D341Med (cell line): Measurements from ENCODE around the gene RERE.

Source experiments
- DNase-seq: peaks from one replicate; pipeline ENCODE4 v3.0.0; 2012; ENCODE audit warnings: low spot score

Gene RERE

DNA sequence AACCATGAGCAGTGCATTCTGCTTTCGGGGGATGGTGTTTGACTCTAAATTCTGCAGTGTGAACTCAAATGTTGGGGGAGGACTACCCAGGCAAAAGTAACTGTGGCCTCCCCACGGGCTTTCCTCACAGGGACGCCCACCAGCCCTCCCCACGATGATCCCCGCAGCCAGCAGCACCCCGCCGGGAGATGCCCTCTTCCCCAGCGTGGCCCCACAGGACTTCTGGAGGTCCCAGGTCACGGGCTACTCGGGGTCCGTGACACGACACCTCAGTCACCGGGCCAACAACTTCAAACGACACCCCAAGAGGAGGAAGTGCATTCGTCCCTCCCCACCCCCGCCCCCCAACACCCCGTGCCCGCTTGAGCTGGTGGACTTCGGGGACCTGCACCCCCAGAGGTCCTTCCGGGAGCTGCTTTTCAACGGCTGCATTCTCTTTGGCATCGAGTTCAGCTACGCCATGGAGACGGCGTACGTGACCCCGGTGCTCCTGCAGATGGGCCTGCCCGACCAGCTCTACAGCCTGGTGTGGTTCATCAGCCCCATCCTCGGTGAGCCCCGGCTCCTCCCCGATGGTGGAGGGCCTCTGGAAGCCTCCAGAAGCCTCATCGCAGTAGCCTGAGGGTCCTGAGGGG is 493.1 kb downstream of the RERE start:
- DNase-seq, result no peak

DNA sequence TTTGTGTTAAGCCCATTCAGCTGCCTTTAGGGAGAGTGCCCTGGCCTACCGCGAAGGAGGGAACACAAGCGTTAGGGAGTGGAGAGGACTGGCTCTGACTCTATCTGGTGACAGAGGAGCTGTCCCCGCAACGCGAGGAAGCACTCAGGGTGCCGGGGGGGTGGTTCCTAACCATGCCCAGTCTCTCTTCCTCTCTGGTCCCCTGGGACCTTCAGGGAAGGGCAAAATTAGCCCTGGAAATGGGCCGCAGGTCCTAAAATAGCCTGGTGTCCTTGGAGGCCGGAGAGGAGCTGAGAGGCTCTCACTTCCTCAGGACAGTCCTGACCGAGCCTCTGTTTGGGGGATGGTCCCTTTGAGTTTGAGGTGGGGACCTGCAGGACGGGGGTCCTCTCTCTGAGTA is 493.7 kb downstream of the RERE start:
- DNase-seq, result no peak

DNA sequence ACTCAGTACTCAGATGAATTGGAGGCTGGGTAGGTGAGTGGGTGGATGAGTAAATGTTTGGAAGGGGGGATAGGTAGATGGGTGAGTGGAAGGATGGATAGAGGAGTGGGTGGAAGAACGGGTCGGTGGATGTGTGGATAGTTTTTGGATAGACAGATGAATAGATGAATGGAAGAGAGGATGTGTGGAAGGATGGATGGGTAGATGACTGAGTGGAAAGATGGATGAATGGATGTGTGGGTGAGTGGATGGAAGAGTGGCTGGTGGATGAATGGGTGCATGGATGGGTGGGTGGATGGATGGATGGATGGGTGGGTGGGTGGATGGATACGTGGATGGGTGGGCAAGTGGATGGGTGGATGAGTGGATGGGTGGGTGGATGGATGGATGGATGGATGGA is 495.8 kb downstream of the RERE start:
- DNase-seq, result no peak

DNA sequence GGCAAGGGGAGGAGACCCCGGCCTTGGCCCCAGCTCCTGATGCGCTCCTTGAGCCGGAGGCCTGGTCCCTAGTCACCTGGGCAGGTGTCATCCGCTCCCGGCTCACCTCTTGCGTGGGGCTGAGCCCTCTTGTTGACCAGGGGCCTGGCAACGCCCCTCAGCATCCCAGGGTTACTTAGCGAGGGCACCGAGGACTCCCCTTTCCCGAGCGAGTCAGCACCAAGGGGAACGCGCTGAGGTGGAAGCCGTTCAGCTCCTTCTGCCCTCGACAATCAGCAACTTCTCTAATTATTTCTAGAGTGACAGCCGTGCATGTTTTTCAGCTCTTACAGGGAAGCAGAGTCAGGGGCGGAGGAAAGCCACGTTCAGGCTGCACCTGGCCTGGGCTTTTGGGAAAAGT is 499.0 kb downstream of the RERE start:
- DNase-seq, result no peak

DNA sequence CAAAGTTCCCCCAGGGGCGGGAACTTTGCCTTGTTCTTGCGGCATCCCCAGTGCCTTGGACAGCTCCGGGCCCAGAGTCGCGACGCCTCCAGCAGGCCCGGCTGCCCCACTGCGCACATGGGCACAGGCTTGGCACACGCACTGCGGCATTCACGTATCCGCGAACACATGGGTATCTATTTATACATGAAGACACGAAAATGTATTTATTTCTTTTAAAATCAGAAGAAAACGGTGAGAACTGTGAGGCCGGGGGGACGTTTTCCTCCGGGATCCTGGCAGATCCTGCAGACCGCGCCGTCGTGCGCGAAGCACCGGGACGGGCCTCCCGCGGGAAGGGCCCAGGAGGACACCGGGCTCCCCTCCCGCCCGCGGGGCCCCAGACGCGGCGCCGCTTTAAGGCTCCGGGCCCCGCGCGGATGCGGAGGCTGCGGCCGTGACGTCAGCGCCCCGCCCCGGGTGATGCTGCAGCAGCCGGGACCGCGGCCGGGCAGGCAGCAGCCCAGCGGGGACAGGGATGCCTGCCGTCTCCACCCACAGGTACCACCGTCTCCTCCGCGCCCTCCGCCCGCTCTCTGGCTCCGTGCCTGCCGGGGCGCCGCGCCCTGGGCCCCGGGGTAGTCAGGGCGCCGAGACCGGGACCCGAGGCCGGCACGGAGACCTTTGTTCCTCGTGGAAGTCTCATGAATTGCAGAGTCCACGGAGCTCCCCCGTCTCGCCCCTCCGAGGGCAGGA is 499.6 kb downstream of the RERE start, which contains the start of gene SLC45A1:
SLC45A1 (plus strand) TSS at position 468 of the 735 bp plus-strand sequence. CDS start 6,216 bp downstream, outside the sequence.
- DNase-seq, result peak; percentile 79

DNA sequence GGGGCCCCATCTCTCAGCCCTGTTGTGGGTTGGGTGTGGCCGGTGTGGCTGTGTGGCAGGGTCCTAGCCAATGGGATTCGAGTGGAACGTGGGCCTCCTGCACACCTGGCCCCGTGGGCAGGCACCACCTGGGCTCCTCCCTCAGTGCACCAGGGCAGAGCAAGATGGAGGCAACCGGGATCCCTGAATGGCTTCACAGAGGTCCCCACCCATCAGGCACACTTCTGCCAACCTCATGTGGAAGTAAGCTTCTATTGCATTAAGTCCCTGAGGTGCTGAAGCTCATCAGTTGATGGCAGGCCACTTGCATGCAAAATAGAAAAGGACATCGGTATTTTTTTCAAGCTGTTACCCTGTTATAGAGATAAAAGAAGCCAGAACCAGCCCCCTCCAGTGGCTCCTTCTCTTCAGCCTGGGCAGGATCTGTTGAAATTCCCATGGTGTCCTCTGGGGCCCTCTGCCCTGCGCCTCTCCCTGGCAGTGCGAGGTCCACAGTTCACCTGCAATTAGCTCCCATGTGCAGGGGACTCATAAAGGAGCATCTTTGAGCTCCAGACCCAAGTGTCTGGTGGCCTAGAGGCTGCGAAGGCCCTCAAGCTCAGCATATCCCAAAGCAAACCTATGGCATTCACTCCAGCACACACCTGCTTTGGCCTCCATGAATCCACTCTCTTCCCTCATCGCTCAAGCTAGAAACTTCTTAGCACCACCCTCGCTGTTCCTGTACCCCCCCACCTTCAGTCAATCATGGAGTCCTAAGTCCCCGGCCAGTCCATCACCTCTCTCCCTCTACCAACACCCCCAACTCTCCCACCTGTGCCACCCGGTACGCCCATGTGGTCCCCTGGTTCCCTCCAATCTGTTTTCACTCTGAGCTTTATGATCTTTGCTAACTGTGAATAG is 501.6 kb downstream of the RERE start:
- DNase-seq, result peak; percentile 40

DNA sequence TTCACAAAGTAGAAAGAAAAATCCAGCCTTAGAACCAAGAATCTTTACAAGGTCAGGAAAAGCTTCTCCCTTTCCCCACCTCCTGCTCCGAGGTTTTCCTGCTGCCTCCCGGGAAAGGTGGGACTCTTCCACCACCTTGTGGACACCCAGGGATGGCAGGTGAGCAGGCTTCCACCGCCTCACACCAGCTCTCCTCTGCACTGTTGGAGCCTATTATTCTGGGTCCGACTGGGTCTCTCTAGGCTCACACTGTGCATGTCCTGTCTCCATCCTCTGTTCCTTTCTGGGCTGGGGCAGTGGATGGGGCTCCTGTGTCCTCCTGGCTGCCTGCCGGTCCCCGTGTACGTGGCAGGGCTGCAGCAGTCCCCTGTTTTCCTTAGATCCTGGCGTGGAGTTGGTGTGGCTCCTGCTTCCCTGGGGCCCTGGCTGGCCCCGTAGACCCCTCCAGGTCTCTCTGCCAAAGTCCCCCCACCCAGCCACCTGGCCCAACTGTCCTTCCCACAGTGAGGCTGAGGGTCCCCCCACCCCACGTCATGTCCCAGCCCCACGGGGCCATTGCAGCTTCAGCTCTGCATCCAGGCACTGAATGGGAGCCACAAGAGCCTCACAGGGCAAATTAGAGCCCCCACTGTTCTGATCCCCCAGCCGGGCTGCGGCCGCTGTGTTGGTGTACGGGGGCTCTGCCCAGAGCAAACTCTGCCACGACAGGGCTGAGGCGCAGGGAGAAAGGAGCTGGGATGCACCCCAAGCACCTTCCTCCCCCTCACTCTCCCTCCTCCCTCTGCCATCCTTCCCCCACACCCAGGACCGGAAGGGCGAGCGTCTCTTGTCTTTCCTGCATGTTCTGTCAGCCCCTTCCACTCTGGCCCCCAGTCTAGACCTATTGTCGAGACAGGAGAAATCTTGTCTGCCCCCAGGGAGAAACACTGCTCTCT is 502.8 kb downstream of the RERE start:
- peak; percentile 88 for DNase-seq

DNA sequence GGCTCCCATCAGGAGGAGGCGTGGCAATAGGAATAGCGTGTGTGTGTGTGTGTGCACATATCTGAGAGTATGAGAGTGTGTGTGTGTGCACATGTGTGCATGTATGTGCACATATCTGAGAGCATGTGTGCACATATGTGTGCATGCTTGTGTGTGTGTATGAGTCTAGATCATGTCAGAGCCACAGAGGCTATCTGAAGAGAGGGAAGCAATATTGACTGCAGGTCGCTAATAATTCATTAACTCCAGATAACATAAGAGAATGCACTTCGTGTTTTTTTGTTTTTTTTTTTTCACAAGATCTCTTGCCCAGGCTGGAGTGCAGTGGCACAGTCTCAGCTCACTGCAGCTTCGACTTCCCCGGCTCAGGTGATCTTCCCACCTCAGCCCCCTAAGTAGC is 504.2 kb downstream of the RERE start:
- DNase-seq, result no peak

DNA sequence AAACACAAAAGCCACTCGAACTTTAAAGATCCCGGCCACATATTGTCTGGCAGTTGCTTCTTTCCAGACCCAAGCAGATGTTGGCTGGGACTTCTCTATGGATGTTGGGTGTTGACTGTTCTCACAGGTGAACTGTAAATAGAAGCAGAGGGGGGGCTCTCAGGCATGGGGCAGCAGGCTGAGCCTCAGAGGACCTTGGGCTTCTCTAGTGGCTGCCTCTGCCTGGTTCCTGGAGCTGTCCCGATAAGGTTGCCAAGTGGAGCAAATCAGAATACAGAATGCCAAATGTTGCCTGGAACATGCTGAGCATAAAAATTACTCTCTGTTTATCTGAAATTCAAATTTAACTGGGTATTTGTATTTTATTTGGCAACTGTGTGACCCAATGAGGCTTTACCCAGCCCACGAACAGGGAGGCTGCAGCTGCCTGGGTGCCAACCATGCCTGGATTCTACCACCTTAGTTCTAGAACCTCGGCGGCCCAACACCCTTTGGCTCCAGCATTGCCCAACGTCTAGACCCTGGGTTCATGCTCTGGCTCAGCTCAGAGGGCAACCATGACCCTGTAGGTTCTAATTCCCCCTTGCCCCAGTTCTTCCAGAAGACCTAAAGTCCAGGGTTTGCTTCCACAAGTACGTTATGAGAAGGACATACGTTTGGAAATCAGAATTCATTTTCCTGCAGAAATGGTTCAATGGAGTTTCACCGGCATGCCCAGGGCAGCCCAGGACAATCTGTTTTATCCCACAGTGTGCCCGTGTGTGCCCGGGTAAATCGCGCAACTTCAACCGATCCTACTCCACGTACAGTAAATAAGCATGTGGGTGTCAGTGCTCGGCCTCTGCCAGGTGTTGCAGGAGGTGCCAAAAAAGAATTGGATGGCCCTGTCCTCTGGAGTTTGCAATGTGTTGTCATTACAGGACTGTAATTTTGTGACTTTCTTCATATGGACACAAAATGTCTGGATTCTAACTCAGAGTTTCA is 504.9 kb downstream of the RERE start:
- DNase-seq, result no peak

DNA sequence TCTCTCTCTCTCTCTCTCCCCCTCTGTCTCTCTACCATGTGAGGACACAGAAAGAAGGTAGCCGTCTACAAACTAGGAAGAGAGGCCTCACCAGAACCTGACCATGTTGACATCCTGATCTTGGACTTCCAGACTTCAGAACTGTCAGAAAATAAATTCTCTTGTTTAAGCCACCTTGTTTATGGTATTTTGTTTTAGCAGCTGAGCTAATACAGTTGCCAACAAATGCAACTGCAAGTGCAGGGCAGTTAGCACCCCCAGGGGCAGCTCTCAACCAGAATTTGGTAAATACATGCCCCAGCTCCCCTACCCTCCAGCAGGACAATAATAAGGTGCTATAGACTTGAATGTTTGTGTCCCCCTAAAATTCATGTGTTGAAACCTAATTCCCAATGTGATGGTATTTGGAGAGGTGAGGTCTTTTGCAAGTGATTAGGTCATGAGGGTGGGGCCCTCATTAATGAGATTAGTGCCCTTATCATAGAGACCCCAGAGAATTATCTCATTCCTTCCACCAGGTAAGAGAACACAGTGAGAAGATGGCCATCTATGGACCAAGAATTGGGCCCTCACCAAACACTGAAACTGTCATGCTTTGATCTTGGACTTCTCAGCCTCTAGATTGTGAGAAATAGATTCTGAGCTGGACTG is 506.2 kb downstream of the RERE start:
- DNase-seq, result no peak

DNA sequence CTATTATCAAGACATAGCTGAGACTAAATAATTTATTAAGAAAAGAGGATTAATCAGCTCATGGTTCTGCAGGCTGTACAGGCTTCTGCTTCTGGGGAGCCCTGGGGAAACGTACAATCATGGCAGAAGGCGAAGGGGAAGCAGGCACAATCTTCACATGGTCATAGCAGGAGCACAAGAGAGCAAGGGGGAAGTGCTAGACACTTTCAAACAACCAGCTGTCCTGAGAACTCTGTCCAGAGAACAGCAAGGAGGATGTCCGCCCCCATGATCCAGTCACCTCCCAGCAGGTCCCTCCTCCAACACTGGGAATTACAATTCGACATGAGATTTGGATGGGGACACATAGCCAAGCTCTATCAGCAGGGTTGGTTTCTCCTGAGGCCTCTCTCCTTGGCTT is 509.8 kb downstream of the RERE start:
- no peak for DNase-seq

DNA sequence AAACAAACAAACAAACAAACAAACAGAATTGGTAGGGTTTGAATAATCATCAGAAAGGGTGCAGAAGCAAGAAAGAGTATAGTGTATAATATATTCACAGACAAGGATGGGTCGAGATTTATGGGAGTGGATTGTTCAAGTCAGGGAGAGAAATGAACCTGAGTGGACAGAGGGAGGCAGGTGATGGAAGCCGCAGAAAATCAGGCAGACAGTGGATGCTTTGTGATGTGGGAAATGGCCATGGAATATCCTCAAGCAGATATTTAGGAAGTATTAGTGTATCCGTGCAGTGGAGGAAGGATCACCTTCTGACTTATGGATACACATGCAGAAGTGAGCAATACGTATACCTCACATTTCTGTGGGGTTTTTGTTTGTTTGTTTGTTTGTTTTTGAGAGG is 513.6 kb downstream of the RERE start:
- DNase-seq, result no peak

DNA sequence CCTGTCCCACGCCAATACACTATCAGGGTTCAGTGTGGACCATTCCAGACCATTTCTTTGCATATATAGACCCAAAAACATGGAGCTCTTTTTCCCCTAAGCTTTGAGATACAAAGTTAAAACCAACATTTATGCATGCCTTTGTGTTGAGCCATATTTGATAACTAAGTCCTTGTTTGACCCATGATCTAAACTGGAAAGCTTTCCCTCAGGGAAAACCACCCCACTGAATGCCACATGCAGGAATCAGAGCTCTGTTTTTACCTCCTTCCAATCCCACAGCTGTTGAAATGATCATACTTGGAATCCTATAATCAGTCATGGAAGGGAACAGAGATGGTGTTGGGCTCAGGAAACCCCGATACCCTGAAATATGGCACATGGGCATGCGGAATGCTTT is 514.3 kb downstream of the RERE start:
- no peak for DNase-seq
